Chondrocyte (in vitro differentiated cells): ENCODE data around the gene ST7L. TPM values are rescaled to one million over a fixed set of nuclear protein-coding genes. Genes with fewer than 3 reads are reported as not detected.

ENCODE experiments used
- DNase-seq: peaks from one replicate; pipeline ENCODE4 v3.0.0; 2021; ENCODE audit warnings: mixed read lengths, low spot score
- H3K27ac Mint-ChIP-seq: one replicate; pipeline ENCODE4 v1.8.0; 2021; ENCODE audit warnings: mild to moderate bottlenecking, moderate library complexity, mixed read lengths; ENCODE audit not compliant: unreplicated experiment
- H3K27me3 Mint-ChIP-seq: 2 replicates; pipeline ENCODE4 v1.8.0; 2021; ENCODE audit warnings: low read depth, mixed read lengths
- H3K36me3 Mint-ChIP-seq: 2 replicates; pipeline ENCODE4 v1.8.0; 2021; ENCODE audit warnings: low read depth, mixed read lengths
- H3K4me1 Mint-ChIP-seq: 2 replicates; pipeline ENCODE4 v1.8.0; 2021; ENCODE audit warnings: low read depth, mild to moderate bottlenecking, mixed read lengths
- H3K4me3 Mint-ChIP-seq: one replicate; pipeline ENCODE4 v1.8.0; 2021; ENCODE audit warnings: mild to moderate bottlenecking, moderate library complexity, mixed read lengths; ENCODE audit not compliant: unreplicated experiment
- H3K9me3 Mint-ChIP-seq: 2 replicates; pipeline ENCODE4 v1.8.0; 2021; ENCODE audit warnings: low read depth, mixed read lengths
- total RNA-seq: library from RNA; stranded (reverse); gene quantifications from 3 replicates; pipeline ENCODE4 v1.2.1, GENCODE V29; 2021
- TF ChIP-seq, protein P1 (sequence below): fragments of 200-600 bp; sonication (generic); IDR thresholded peaks from 2 replicates; pipeline ENCODE4 v1.5.0; 2021; ENCODE audit warnings: antibody characterized with exemption, mild to moderate bottlenecking, moderate library complexity

Gene ST7L
- total RNA-seq, 1 donor from 2014 or later, result 14.4 TPM

DNA sequence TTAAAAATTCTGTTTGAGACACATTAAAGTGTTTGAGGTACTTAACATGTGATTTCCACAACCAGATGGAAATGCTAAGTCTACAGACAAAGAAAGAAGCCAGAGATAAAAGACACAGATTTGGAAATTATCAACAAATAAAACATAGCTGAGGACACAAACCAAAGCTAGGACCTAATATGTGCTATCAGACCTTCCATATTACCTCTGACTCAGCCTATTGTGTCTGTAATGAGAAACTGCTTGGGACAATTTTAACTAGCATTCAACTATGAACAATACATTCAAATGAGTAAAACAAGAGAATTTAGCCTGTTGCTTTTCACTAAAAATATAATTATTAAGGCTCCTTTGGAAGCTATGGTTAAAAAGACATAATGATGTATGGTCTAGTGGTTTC lies 55.6 kb downstream of the ST7L start:
- peaks cover 2% of the 10 kb centered on the region for H3K9me3 Mint-ChIP-seq
- no peaks in the 10 kb centered on the region for H3K4me1 Mint-ChIP-seq
- H3K27ac Mint-ChIP-seq, result no peak overlapping the region
- peaks cover 5% of the 10 kb centered on the region for H3K36me3 Mint-ChIP-seq
- no peak overlapping the region for H3K4me3 Mint-ChIP-seq
- DNase-seq, result no peak
- TF ChIP-seq, protein P1, sequence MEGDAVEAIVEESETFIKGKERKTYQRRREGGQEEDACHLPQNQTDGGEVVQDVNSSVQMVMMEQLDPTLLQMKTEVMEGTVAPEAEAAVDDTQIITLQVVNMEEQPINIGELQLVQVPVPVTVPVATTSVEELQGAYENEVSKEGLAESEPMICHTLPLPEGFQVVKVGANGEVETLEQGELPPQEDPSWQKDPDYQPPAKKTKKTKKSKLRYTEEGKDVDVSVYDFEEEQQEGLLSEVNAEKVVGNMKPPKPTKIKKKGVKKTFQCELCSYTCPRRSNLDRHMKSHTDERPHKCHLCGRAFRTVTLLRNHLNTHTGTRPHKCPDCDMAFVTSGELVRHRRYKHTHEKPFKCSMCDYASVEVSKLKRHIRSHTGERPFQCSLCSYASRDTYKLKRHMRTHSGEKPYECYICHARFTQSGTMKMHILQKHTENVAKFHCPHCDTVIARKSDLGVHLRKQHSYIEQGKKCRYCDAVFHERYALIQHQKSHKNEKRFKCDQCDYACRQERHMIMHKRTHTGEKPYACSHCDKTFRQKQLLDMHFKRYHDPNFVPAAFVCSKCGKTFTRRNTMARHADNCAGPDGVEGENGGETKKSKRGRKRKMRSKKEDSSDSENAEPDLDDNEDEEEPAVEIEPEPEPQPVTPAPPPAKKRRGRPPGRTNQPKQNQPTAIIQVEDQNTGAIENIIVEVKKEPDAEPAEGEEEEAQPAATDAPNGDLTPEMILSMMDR, result no peak
- no peaks in the 10 kb centered on the region for H3K27me3 Mint-ChIP-seq

DNA sequence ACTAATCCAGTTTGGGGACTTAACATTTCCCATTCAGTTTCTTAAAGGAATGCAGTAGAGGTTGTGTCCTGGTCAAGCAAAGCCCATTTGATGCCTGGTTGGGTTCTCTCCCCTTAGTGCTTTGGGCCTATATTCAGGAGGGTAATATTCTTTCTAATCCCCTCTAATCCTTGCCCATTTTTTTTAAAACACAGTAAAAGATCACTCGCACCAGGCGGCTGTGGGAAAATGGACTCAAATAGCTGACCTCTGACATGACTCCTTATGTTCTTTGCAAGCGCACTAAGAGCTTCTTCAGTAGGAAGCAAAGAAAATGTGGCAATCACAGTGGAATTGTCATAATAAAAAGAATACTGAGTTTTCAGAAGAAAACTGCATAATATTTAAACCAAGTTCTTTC lies 60.3 kb downstream of the ST7L start:
- TF ChIP-seq, protein P1, result no peak
- Mint-ChIP-seq H3K27me3 (no peaks in the 10 kb centered on the region), H3K4me3 (no peak overlapping the region), H3K36me3 (peaks cover 1% of the 10 kb centered on the region), H3K9me3 (no peaks in the 10 kb centered on the region), H3K27ac (no peak overlapping the region), H3K4me1 (peaks cover 7% of the 10 kb centered on the region)
- no peak for DNase-seq

DNA sequence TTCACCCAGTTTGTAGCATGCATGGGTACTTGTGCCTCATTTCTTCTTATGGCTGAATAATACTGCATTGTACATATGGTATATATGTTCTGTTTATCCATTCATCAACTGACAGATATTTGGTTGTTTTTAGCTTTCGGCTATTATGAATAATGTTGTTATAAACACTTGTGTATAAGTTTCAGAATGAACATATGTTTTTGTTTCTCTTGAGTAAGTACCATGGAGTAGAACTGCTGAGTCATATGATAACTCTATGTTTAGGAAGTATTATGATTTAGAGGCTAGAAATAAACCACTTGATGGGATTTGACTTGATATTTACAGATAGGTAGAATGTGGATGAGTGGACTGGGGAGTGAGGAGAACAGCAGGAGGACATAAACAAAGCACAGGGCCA lies 61.6 kb downstream of the ST7L start:
- Mint-ChIP-seq H3K27me3 (no peaks in the 10 kb centered on the region), H3K36me3 (peaks cover 1% of the 10 kb centered on the region), H3K9me3 (no peaks in the 10 kb centered on the region), H3K4me1 (peaks cover 7% of the 10 kb centered on the region), H3K27ac (no peak overlapping the region), H3K4me3 (no peak overlapping the region)
- no peak for DNase-seq
- TF ChIP-seq, protein P1, result no peak

DNA sequence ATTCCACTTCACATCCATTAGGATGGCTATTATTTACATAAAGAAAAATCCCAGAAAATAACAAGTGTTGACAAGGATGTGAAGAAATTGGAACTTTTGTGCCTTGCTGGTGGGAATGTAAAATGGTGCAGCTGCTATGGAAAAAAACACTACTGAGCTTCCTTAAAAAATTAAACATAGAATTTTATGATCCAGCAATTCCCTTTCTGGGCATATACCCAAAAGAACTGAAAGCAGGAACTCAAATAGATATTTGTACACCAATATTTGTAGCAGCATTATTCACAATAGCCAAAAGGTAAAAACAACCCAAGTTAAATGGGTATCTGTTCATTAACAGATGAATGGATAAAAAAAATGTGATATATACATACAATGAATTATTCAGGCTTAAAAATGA lies 64.5 kb downstream of the ST7L start:
- Mint-ChIP-seq H3K9me3 (no peaks in the 10 kb centered on the region), H3K27me3 (no peaks in the 10 kb centered on the region), H3K4me1 (peaks cover 7% of the 10 kb centered on the region), H3K36me3 (peaks cover 4% of the 10 kb centered on the region), H3K4me3 (no peak overlapping the region), H3K27ac (no peak overlapping the region)
- DNase-seq, result no peak
- TF ChIP-seq, protein P1, result no peak

DNA sequence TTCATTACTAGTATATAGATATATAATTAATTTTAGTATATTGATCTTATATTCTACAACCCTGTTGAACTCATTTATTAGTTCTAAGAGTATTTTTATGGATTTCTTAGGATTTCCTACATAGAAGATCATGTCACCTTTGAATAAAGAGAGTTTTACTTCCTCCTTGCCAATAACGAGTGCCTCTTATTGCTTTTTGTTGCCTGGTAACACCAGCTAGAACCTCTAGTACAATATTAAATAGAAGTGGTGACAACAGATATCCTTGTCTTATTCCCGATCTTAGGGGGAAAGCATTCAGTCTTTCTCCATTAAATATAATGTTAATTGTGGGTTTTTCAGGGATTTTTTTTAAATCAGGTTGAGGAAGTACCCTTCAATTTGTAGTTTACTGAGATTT lies 69.4 kb downstream of the ST7L start:
- DNase-seq, result no peak
- Mint-ChIP-seq H3K36me3 (peaks cover 4% of the 10 kb centered on the region), H3K4me3 (no peak overlapping the region), H3K27ac (no peak overlapping the region), H3K27me3 (no peaks in the 10 kb centered on the region), H3K9me3 (no peaks in the 10 kb centered on the region), H3K4me1 (peaks cover 19% of the 10 kb centered on the region)
- TF ChIP-seq, protein P1, result no peak
